Body of pancreas (tissue), 4 donors: ENCODE measurements around the gene UBE2C.

Source experiments
- CTCF ChIP-seq, 7 experiments: fragments of 450-650 bp in 4 of 7; fragments of 200-600 bp in 3 of 7; sonication (generic) in 3 of 7; IDR thresholded peaks; one replicate each; pipeline ENCODE4 v1.5.1; 2016 to 2019; ENCODE audit warnings: antibody characterized with exemption in 7 of 7
- POLR2A ChIP-seq, 3 donors: fragments of 450-650 bp; IDR thresholded peaks; one replicate each; pipeline ENCODE4 v1.6.1; 2016; ENCODE audit warnings: antibody characterized with exemption in 3 of 3, mild to moderate bottlenecking in 2 of 3

GRCh38 chr20:45783656-45784294 lies 28.7 kb upstream of the UBE2C start:
- TF ChIP-seq CTCF (IDR thresholded peaks at IDR 0.05), result no peak
- TF ChIP-seq POLR2A (IDR thresholded peaks at IDR 0.05), result no peak
